NT2/D1 (cell line): ENCODE data around the gene GBX2.

Experiments
- SUZ12 ChIP-seq: IDR thresholded peaks from 2 replicates; pipeline ENCODE4 v1.6.1; 2011; ENCODE audit not compliant: insufficient read length, insufficient read depth; ENCODE audit errors: extremely low read depth
- YY1 ChIP-seq: IDR thresholded peaks from 2 replicates; pipeline ENCODE4 v1.6.1; 2011; ENCODE audit not compliant: insufficient read length, insufficient read depth
- ZNF274 ChIP-seq: IDR thresholded peaks from 2 replicates; pipeline ENCODE4 v1.6.1; 2011; ENCODE audit warnings: mild to moderate bottlenecking, low read depth, low read length

GRCh38 chr2:236136538-236136937 is 31.6 kb downstream of the GBX2 start:
- no peak for TF ChIP-seq ZNF274
- TF ChIP-seq YY1, result no peak
- TF ChIP-seq SUZ12, result no peak
